Astrocyte (in vitro differentiated cells and primary cell): ENCODE results near the gene CHD6. TPM values are rescaled to one million over a fixed set of nuclear protein-coding genes. Genes with fewer than 3 reads are reported as not detected.

Experiments
- DNase-seq: peaks from one replicate; pipeline ENCODE4 v3.0.0-alpha.2; 2010; ENCODE audit warnings: low read depth
- FAIRE-seq: peaks from 2 replicates; lab custom pipeline; 2011; peaks lifted over from hg19 to GRCh38; lab: Jason Lieb, UNC
- H2AFZ ChIP-seq: 2 replicates; pipeline ENCODE4 v1.6.0; 2012; ENCODE audit warnings: low read depth, low read length, inconsistent platforms
- H3K27ac ChIP-seq: 2 replicates; pipeline ENCODE4 v1.5.1; 2011; ENCODE audit warnings: low read depth, low read length, inconsistent platforms
- H3K27me3 ChIP-seq: 2 replicates; pipeline ENCODE4 v1.6.0; 2011; ENCODE audit warnings: low read length, inconsistent platforms; ENCODE audit not compliant: insufficient read depth
- H3K36me3 ChIP-seq: 2 replicates; pipeline ENCODE4 v1.5.1; 2011; ENCODE audit warnings: low read length, inconsistent platforms; ENCODE audit not compliant: insufficient read depth
- H3K4me1 ChIP-seq: 2 replicates; pipeline ENCODE4 v1.5.1; 2011; ENCODE audit warnings: low read length, inconsistent platforms; ENCODE audit not compliant: insufficient read depth
- H3K4me2 ChIP-seq: 2 replicates; pipeline ENCODE4 v1.6.0; 2012; ENCODE audit warnings: low read length, inconsistent platforms
- H3K4me3 ChIP-seq: 2 replicates; pipeline ENCODE4 v1.5.1; 2011; ENCODE audit warnings: low read depth, mild to moderate bottlenecking, low read length, inconsistent platforms; ENCODE audit not compliant: insufficient read depth
- H3K79me2 ChIP-seq: 2 replicates; pipeline ENCODE4 v1.6.0; 2012; ENCODE audit warnings: mild to moderate bottlenecking, low read length, inconsistent platforms; ENCODE audit not compliant: insufficient read depth
- H3K9ac ChIP-seq: 2 replicates; pipeline ENCODE4 v1.6.0; 2012; ENCODE audit warnings: mild to moderate bottlenecking, low read length, inconsistent platforms
- H3K9me3 ChIP-seq: 2 replicates; pipeline ENCODE4 v1.5.1; 2012; ENCODE audit warnings: low read depth, mild to moderate bottlenecking, low read length, inconsistent platforms; ENCODE audit not compliant: insufficient read depth
- H4K20me1 ChIP-seq: 2 replicates; pipeline ENCODE4 v1.6.0; 2012; ENCODE audit warnings: low read length, inconsistent platforms; ENCODE audit not compliant: insufficient read depth
- H3K27ac Mint-ChIP-seq: one replicate; pipeline ENCODE4 v1.8.0; 2021; ENCODE audit warnings: mild to moderate bottlenecking, mixed read lengths; ENCODE audit not compliant: unreplicated experiment
- H3K27me3 Mint-ChIP-seq: one replicate; pipeline ENCODE4 v1.8.0; 2021; ENCODE audit warnings: low read depth, mixed read lengths; ENCODE audit not compliant: unreplicated experiment
- H3K36me3 Mint-ChIP-seq: one replicate; pipeline ENCODE4 v1.8.0; 2021; ENCODE audit warnings: low read depth, mixed read lengths; ENCODE audit not compliant: unreplicated experiment
- H3K4me1 Mint-ChIP-seq: one replicate; pipeline ENCODE4 v1.8.0; 2021; ENCODE audit warnings: low read depth, mixed read lengths; ENCODE audit not compliant: unreplicated experiment
- H3K4me3 Mint-ChIP-seq: one replicate; pipeline ENCODE4 v1.8.0; 2021; ENCODE audit warnings: mild to moderate bottlenecking, moderate library complexity, mixed read lengths; ENCODE audit not compliant: unreplicated experiment
- H3K9me3 Mint-ChIP-seq: one replicate; pipeline ENCODE4 v1.8.0; 2021; ENCODE audit warnings: mild to moderate bottlenecking, mixed read lengths; ENCODE audit not compliant: unreplicated experiment
- CTCF ChIP-seq: IDR thresholded peaks from 2 replicates; pipeline ENCODE4 v1.5.1; 2011; ENCODE audit warnings: low read depth, mild to moderate bottlenecking, inconsistent platforms, low read length, moderate library complexity; ENCODE audit not compliant: insufficient read depth
- EZH2 ChIP-seq: IDR thresholded peaks from 2 replicates; pipeline ENCODE4 v1.6.1; 2012; ENCODE audit warnings: mild to moderate bottlenecking, low read length, inconsistent platforms; ENCODE audit not compliant: insufficient read depth
- total RNA-seq: library from RNA; stranded (reverse); gene quantifications from 2 replicates; pipeline ENCODE4 v1.2.1, GENCODE V29; 2021

CHD6 gene
- total RNA-seq, 1 donor from 2014 or later = 44.7 TPM

GRCh38 chr20:41560970-41561369, 57.2 kb downstream of the CHD6 start:
- no peaks in the 10 kb centered on the region for H3K4me1 ChIP-seq
- no peak overlapping the region for H3K9ac ChIP-seq
- no peaks in the 10 kb centered on the region for H3K27me3 Mint-ChIP-seq
- DNase-seq = no peak
- no peaks in the 10 kb centered on the region for H3K9me3 Mint-ChIP-seq
- H3K79me2 ChIP-seq = peaks cover 86% of the 10 kb centered on the region
- TF ChIP-seq CTCF = no peak
- no peak for TF ChIP-seq EZH2
- peaks cover 7% of the 10 kb centered on the region for H3K4me1 Mint-ChIP-seq
- no peaks in the 10 kb centered on the region for H3K9me3 ChIP-seq
- peaks cover 89% of the 10 kb centered on the region for H4K20me1 ChIP-seq
- H3K4me2 ChIP-seq = no peak overlapping the region
- no peak overlapping the region for H3K4me3 ChIP-seq
- H3K36me3 Mint-ChIP-seq = peaks cover 2% of the 10 kb centered on the region
- no peak overlapping the region for H2AFZ ChIP-seq
- H3K4me3 Mint-ChIP-seq = no peak overlapping the region
- no peaks in the 10 kb centered on the region for H3K27me3 ChIP-seq
- no peak overlapping the region for H3K27ac Mint-ChIP-seq
- no peak overlapping the region for H3K27ac ChIP-seq
- no peaks in the 10 kb centered on the region for H3K36me3 ChIP-seq
- FAIRE-seq = no peak

- Histone ChIP-seq H3K4me3 (no peak overlapping the region), H3K9ac (no peak overlapping the region), H3K27ac (no peak overlapping the region), H3K27me3 (no peaks in the 10 kb centered on the region), H3K4me2 (no peak overlapping the region), H3K4me1 (no peaks in the 10 kb centered on the region), H3K9me3 (no peaks in the 10 kb centered on the region), H4K20me1 (peaks cover 79% of the 10 kb centered on the region), H3K79me2 (peaks cover 78% of the 10 kb centered on the region), H2AFZ (no peak overlapping the region), H3K36me3 (no peaks in the 10 kb centered on the region)
- Mint-ChIP-seq H3K27me3 (no peaks in the 10 kb centered on the region), H3K4me1 (peaks cover 7% of the 10 kb centered on the region), H3K36me3 (peaks cover 2% of the 10 kb centered on the region), H3K4me3 (no peak overlapping the region), H3K9me3 (no peaks in the 10 kb centered on the region), H3K27ac (no peak overlapping the region)
- no peak for DNase-seq
- FAIRE-seq = no peak
- no peak for TF ChIP-seq CTCF
- no peak for TF ChIP-seq EZH2
These were observed 58.5 kb downstream of the CHD6 start for GRCh38 chr20:41559658-41560057.

GRCh38 chr20:41553142-41553879, 64.9 kb downstream of the CHD6 start:
- peaks cover 4% of the 10 kb centered on the region for H3K4me1 Mint-ChIP-seq
- H3K27ac Mint-ChIP-seq = no peak overlapping the region
- H3K79me2 ChIP-seq = peaks cover 39% of the 10 kb centered on the region
- no peak for DNase-seq
- H3K9me3 ChIP-seq = no peaks in the 10 kb centered on the region
- H4K20me1 ChIP-seq = peaks cover 52% of the 10 kb centered on the region
- no peak overlapping the region for H3K4me2 ChIP-seq
- no peak overlapping the region for H2AFZ ChIP-seq
- H3K9ac ChIP-seq = no peak overlapping the region
- peaks cover 11% of the 10 kb centered on the region for H3K36me3 Mint-ChIP-seq
- no peak overlapping the region for H3K27ac ChIP-seq
- H3K27me3 Mint-ChIP-seq = no peaks in the 10 kb centered on the region
- FAIRE-seq = no peak
- H3K4me3 ChIP-seq = no peak overlapping the region
- H3K27me3 ChIP-seq = no peaks in the 10 kb centered on the region
- H3K9me3 Mint-ChIP-seq = peaks cover 6% of the 10 kb centered on the region
- H3K36me3 ChIP-seq = no peaks in the 10 kb centered on the region
- H3K4me1 ChIP-seq = no peaks in the 10 kb centered on the region
- H3K4me3 Mint-ChIP-seq = no peak overlapping the region
- no peak for TF ChIP-seq EZH2
- no peak for TF ChIP-seq CTCF
